Testis (tissue), 2 donors: ENCODE data around the gene PRELP.

Source experiments
- CTCF ChIP-seq, 3 experiments: fragments of 450-650 bp in 2 of 3; fragments of 200-600 bp in 1 of 3; sonication (generic) in 1 of 3; IDR thresholded peaks; one replicate each; pipeline ENCODE4 v1.5.1; 2016 to 2019; ENCODE audit warnings: antibody characterized with exemption in 3 of 3, mild to moderate bottlenecking in 2 of 3, moderate library complexity in 1 of 3
- POLR2A ChIP-seq: fragments of 450-650 bp; IDR thresholded peaks from one replicate; pipeline ENCODE4 v1.6.1; 2017; ENCODE audit warnings: antibody characterized with exemption, mild to moderate bottlenecking, moderate library complexity

- no peak for TF ChIP-seq POLR2A
- TF ChIP-seq CTCF (IDR thresholded peaks at IDR 0.05), result no peak
Measured at GRCh38 chr1:203467550-203467921, 8.1 kb upstream of the PRELP start.
